Suprapubic skin (tissue), 4 donors: Measurements from ENCODE around the gene DMRT2.

Source experiments
- EP300 ChIP-seq: sonication (generic); formaldehyde crosslinking; IDR thresholded peaks from one replicate; pipeline ENCODE4 v1.6.1; 2017; ENCODE audit warnings: antibody characterized with exemption
- POLR2A ChIP-seq, 2 donors: fragments of 450-650 bp; IDR thresholded peaks; one replicate each; pipeline ENCODE4 v1.6.1; 2017; ENCODE audit warnings: antibody characterized with exemption in 2 of 2, mild to moderate bottlenecking in 2 of 2, moderate library complexity in 2 of 2
- POLR2AphosphoS5 ChIP-seq, 3 donors: sonication (generic); formaldehyde crosslinking; IDR thresholded peaks; one replicate each; pipeline ENCODE4 v1.6.1; 2017; ENCODE audit warnings: antibody characterized with exemption in 3 of 3
- TF ChIP-seq, protein P1 (sequence below), 2 donors: fragments of 200-600 bp in 1 of 2; fragments of 450-650 bp in 1 of 2; sonication (generic) in 1 of 2; IDR thresholded peaks; one replicate each; pipeline ENCODE4 v1.5.1; 2016 to 2019; ENCODE audit warnings: antibody characterized with exemption in 2 of 2, mild to moderate bottlenecking in 1 of 2, moderate library complexity in 1 of 2

DNA sequence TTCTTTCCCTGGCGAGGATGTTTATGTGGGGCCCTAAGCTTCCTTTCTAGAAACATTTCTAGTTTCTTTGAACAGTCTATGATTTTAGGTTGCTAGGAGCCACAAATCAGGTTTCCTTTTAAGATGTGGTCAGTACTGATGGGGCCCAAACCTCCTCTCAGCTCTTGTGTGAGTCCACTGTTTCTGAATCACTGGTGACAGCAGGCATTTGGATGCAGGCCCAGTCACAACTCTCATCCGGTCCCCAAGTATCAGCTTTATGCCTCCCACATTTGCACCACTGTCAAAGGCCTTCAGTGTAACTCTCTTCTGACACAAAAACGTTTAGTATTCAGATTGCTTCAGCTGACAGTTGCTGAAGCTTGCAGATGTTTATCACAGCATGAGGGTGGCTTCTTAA lies 7.8 kb downstream of the DMRT2 start:
- TF ChIP-seq EP300: no peak
- TF ChIP-seq, protein P1, sequence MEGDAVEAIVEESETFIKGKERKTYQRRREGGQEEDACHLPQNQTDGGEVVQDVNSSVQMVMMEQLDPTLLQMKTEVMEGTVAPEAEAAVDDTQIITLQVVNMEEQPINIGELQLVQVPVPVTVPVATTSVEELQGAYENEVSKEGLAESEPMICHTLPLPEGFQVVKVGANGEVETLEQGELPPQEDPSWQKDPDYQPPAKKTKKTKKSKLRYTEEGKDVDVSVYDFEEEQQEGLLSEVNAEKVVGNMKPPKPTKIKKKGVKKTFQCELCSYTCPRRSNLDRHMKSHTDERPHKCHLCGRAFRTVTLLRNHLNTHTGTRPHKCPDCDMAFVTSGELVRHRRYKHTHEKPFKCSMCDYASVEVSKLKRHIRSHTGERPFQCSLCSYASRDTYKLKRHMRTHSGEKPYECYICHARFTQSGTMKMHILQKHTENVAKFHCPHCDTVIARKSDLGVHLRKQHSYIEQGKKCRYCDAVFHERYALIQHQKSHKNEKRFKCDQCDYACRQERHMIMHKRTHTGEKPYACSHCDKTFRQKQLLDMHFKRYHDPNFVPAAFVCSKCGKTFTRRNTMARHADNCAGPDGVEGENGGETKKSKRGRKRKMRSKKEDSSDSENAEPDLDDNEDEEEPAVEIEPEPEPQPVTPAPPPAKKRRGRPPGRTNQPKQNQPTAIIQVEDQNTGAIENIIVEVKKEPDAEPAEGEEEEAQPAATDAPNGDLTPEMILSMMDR (IDR thresholded peaks at IDR 0.05): no peak
- TF ChIP-seq POLR2A (IDR thresholded peaks at IDR 0.05): no peak
- no peak for TF ChIP-seq POLR2AphosphoS5 (IDR thresholded peaks at IDR 0.05)
